Stimulated activated CD4-positive, alpha-beta T cell treated with anti-CD3 and anti-CD28 coated beads, Interleukin-4, amount 100 ng/mL, for 4 hours (primary cell): ENCODE measurements around the gene HTR4.

Source experiments
- DNase-seq, 2 experiments: peaks; one replicate each; pipeline ENCODE4 v3.0.0-alpha.2; 2020

The HTR4 gene

DNA sequence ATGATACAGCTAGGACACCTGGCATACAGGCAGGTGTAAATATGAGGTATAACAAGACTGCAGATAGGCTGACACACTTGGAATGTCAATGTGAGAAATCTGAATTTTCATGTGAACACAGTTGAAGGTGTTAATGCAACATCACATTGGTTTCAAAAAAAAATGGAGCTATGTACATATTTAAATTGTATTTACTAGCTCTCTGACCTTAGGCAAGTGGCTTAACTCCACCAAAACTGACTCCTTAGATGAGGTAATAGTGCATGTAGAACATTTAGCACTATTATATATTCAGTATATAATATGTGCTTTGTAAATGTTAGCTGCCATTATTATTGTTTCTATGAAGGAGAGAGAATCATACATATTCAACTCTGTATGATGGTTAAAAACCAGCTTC lies 48.0 kb downstream of the HTR4 start:
- no peak for DNase-seq

DNA sequence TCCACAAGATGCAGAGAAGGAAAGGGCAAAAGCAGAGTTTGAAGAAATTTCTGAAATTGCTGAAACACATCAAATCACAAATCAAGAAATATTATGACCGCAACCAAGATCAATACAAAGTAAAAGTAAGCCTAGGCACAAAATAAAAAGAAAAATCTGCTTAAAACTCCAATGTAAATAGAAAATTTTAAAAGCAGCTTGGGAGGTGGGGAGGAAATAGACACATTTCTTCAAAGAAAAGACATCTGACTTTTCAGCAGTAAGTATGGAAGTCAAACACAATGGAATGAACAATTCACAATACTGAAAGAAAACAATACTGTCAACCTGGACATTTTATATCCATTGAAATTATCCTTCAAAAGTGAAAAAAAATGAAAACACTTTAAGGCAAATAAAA lies 55.1 kb downstream of the HTR4 start:
- no peak for DNase-seq

DNA sequence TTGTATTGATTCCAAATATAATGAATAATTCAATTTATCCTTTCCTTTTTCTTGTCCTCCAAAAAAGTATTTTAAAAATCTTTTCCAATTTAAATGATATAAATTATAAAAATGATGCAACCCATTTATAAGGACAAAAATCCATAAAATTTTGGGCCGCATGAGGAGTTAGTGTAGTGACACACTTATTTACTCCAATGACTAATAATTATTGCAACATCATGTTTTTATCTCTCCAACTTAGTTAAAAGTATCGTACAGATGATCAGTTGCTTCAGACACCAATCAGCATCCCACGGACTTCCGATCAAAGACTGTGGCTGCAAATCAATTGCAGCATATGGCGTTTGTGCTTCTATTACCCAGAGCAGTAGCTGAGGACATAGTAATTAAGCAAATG lies 58.6 kb downstream of the HTR4 start:
- DNase-seq, result no peak

DNA sequence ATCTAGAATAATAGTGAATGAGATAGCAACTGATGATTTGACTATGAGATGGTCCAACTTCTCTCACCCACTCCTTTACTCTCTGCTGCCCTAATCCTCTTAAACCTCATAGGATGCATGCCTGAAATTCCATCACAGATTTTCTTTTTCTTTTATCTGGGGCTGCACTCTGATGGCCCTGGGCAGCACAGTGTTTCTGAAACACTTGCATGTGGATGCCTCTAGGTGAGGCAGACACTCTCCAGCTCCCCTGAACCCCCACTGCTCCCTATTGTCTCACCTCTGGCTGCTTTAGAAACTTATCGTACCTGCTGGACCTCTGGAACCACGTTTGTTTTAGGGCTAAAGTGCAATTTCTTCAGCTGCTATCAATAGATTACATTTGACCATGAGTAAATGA lies 67.5 kb downstream of the HTR4 start:
- no peak for DNase-seq

DNA sequence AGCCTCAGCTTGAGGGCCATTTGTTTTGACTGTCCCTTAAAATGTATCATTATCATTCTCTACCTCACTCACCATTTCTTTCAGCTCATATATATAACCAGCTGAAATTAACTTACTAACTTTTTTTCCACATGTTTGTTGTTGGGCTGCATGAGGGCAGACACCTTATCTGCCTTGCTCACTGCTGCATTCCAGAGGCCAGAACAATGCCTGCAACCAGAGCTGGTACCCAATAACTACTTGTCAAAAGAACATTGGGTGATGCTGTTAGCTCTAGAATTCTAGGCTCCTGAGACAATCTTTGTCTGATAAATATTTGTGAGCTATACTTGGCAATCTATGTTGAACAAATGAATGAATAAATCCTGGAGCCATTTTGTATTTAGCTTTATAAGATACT lies 68.3 kb downstream of the HTR4 start:
- no peak for DNase-seq

DNA sequence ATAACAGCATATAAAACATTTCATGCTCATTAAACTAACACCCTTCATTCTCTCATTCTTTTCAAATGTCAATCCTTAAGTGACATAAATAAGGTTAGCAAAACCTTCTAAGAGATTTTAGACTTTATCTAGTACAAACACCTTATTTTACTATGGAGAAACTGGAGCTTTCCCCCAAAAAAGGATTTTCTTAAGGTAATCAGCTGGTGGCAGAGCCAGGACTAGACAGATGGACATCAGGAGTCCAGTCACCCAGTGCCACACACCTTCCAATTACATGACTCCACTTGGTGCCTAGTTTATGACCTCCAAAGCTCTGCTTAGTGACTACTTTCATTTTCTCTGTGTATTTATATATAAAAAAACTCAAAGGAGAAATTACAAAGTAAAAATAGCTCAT lies 70.2 kb downstream of the HTR4 start:
- no peak for DNase-seq

DNA sequence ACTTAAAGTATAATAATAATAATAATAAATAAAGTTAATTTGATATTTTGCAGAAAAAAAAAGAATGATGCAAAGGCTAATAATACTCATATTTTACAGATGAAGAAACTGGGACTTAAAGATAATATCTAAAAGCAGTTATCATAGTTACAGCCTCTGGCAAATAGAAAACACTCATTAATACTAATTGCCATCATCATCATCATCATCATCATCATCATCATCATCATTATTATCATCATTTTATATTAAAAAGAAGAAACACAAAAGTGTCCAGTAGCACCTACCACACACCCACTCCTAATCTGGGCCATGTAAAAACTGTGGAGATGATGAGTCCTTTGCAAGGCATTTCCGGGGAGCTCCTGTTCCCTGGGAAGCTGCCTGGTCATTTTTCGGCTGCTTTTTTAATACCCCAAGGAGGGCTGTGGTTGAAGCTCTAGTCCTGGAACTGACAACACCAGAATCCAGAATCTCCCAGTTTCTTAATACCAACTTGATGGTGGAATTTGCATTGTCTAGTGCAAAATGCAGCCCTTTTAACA lies 70.8 kb downstream of the HTR4 start:
- DNase-seq, result no peak

DNA sequence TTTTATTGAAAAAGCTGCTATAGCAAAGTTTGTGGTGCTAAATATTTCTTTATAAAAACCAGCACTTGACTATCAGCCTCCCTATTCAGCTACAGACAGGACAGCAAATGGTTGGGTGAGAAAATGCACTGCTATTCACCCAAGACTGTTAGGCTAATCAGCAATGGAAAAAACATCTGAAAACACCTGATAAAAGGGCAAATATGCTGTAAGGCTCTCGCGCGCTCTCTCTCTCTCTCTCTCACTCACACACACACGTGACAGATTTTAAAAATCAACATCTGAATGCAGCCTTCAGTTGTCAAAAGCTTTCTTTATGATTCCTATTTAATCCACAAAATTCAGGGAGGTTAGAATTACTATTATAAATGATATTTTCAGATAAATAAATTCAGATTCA lies 80.2 kb downstream of the HTR4 start:
- no peak for DNase-seq

DNA sequence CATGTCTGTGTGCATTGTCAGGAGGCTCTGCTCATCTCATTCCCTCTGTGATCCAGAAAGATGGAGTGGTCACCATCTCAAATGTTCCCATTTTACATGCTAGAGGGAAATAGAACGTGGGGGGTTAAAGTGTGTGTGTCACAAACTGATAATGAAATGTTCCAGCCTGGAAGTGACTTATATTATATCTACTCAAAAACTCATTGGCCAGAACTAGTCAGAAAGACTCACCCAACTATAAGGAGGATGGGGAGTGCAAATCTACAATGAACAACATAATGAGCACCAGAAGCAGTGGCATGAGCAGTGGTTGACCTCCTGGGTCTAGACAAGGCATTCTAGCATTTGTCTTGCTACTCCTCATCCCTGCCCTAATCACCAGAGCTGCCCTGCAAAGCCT lies 81.0 kb downstream of the HTR4 start:
- no peak for DNase-seq

DNA sequence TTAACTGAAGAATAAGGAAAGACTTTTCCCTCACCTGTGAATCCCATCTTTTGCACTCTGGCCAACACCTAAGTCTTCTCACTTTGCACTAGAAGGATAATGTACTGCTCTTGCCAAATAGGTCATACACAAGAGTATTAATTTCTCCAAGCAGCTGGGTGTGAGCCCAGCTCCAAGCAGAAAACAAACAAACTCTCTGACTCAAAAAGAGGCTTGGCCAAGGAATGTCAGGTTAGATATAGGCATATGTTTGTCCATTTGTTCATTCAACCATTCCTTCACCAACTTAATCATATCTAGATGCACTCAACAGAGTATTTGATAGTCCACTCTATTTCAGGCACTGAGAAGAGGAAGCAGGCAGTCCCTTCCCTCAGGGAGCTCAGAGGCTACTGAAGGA lies 84.4 kb downstream of the HTR4 start:
- DNase-seq, result no peak

DNA sequence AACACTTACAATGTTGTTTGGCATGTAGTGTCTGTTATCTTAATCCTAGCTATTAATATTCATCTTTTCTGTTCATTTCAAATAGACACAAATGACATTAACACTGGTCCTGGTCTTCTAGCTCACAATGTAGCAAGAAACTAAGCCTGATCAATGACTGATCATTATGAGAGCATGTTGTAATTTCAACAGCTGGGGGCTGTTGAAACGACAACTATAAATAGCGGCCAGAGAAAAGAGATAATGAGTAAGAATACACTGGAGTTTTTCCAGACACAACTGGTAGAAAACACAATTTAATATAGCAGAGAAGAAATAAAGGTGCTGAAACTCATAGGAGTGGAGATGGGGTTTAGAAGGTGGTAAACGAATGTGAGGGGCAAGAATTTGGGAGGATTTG lies 89.2 kb downstream of the HTR4 start:
- DNase-seq, result no peak

DNA sequence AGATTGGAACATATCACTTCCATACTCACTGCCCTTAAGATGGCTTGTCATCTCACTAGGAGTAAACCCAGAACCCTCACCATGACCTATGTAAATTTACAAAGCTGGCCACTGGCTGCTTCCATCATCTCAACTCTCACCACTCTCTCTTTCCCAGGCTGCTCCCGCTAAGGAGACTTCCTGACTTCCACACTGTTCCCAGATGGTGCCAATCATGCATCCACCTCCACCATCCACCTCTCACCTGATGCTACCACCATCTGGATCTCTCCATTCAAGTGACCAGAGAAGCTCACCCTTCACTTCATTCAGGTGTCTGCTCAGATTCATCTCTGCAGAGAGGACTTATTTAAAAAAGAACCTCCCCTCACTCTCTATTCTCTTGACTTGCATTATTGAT lies 91.3 kb downstream of the HTR4 start:
- no peak for DNase-seq

DNA sequence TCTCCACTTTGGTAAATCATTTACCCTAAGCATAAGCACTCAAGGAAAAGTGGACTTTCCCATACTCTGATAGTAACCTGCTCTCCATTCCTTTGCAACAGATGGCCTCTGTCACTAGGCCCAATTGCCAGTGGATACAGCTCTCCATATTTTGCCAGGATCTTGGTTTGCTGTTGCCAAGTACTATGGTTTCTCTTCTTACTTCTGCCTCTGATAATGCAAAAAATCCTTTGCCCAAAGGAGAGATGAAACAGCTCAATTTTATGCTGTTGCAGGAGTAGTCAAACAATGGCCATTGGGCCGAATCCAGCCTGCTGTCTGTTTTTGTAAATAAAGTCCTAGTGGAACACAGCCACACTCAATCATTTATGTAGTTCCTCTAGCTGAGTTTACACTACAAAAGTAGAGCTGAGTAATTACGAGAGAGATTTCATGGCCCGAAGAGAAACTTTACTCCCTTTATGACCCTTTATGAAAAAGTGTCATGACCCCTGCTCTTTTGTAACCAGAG lies 92.5 kb downstream of the HTR4 start:
- DNase-seq, result no peak

DNA sequence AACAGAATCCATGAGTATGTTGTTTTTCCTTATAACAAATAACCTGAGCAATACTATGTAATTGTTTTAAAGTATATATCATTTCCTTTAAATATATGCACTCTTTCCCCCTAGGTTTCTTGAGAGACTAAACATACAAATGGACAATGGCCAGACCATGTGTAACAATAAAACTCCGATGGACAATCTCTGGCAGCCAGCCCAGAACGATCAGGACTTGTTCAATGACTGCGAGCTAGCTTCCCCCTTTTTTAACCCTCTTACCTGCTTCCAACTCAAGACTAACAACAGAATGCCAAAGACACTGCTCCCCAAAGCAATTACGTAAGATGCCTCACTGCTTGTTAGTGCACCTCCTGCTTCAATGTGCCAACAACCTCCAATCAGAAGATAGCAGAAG lies 94.9 kb downstream of the HTR4 start:
- DNase-seq, result no peak

DNA sequence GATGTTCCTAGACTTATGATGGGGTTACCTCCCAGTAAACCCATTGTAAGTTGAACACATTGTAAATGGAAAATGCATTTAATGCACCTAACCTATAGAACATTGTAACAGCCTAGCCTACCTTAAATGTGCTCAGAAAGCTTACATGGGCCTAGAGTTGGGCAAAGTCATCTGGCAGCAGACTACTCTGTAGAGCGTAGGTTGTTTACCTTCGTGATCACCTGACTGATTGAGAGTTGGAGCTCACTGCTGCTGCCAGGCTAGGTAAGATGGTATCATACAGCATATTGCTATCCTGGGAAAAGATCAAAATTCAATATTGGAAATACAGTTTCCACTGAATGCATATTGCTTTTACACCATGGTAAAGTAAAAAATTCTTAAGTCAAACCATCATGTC lies 95.4 kb downstream of the HTR4 start:
- DNase-seq, result no peak

DNA sequence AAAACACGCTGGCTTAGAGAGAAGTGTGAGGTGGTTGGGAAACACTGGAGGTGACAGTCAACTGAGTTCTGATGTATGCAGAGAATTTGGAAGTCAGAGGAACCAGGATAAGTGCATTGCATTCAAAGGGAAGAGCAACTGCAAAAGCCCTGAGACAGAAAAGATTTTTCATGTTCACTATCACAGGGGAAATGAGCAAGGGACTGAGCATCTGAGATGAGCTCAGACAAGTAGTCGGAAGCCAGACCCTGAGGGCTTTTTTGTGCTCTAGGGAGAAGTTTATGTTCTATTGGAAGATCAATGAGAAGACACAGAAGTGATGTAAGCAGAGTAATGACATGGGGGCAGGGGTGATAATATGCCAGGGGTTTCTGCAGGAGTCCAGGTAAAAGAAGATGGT lies 97.5 kb downstream of the HTR4 start:
- no peak for DNase-seq

DNA sequence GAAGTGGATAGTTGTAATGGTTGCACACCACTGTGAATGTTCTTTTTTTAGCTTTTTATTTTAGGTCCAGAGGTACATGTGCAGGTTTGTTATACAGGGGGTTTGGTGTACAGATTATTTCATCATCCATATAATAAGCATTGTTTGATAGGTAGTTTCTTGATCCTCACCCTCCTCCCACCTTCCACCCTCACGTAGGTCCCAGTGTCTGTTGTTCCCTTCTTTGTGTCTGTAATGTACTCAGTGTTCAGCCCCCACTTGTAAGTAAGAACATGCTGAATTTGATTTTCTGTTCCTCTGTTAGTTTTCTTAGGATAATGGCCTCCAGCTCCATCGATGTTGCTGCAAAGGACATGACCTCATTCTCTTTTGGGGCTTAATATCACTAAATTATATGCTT lies 99.7 kb downstream of the HTR4 start:
- DNase-seq, result no peak

DNA sequence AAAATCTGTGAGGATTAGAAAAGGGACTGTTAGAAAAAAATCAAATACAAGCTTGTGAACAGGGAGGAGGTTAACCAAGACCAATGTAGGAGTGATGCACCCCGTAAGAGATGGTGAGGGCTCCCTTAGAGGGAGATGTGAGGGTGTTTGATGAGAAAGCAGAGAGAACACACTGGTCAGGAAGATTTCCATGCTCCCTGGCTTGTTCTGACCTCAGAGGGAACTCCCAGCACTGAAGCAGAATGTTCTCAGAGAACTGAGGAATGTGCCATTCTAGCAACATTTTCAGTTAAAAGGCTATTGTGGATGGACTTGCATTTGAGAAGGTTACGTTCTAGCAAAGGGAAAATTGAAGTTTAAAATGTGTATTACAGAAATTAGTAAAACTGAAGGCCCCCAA lies 110.6 kb downstream of the HTR4 start:
- DNase-seq, result no peak

DNA sequence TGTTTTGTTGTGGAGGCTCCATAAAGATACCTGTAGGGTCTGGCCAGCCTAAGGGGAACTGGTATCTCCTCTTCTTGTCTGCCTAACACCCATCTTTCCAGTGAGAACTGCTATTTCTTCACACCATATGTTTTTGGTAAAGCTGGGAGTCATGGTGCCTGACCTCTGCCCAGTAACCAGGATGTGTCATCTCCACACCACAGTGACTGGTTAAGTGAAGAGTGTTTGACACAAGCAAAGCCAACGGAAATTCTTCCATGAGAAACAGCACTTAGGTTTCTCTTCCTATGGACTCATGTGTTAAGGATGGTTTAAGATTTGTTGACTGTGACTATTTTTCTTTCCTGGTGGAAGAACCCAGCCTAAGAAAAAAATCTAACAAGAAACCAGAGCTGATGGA lies 111.5 kb downstream of the HTR4 start:
- no peak for DNase-seq

DNA sequence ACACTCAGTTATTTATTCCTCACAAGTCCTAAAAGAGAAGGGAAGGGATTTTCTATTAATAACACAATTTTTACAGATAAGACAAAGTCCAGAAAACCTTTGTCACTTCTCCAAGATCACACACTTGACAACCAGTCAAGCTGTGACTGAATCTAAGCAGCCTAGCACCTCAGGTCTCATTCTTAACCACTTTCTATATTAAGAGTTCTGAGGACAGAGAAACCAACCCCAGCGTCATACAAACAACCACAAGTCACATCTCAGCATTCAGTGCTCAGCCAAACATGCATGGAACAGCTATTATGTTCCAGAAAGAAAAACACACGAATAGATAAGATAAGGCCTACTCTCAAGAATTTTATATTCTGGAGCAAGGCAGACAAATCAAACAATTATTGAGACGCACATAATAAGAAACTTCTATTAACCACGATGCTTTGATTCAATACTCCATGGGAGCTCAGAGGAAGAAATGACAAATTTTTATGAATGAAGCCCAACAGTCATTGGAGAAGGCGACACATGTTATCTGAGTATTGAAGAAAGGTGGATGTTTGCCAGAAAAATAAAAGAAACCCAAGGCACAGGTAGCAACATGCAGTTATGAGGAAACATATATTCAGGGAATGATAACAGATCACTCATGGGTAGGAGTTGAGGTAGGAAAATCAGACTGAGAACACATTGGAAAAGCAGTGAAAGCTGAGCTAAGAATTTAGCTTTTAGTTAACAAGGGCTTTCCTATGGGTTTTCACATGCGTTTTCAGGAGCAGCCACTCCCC lies 113.1 kb downstream of the HTR4 start:
- no peak for DNase-seq

DNA sequence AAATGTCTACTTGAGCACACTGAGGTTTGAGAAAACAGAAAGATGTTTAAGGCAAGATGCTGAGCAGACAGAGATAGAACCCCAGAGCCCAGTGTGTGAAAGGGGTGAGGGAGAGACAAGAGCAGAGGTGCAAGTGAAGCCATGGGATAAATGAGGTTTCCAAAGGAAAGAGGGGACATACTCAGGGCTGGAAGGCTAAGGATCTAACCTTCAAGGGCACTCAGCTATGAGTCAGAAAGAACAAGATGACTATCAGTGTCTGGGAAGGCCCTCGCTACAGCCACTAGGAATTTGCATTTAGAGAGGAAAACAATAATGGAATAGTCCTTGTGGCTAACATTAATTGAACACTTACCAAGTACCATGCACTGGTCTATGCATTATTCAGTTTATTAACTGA lies 113.7 kb downstream of the HTR4 start:
- DNase-seq, result no peak

DNA sequence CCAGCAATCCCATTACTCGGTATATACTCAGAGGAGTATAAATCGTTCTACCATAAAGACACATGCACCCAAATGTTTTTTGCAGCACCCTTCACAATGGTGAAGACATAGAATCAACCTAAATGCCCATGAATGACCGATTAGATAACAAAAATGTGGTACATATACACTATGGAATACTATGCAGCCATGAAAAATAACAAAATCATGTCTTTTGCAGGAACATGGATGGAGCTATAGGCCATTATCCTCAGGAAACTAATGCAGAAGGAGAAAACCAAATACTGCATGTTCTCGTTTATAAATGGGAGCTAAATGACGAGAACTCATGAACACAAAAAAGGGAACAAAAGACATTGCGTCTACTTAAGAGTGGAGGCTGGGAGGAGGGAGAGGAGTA lies 114.5 kb downstream of the HTR4 start:
- no peak for DNase-seq

DNA sequence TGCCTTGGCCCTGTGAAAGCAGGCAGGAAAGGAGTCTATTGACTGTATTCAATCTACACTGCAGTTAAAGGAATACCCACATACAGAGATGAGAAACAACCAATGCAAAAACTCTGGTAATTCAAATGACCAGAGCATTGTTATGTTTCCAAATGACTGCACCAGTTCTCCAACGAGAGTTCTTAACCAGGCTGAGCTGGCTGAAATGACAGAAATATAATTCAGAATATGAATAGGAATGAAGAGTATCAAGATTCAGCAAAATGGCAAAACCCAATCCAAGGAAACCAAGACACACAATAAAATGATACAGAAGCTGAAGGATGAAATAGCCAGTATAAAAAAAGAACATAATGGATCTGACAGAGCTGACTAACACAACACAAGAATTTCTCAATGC lies 119.1 kb downstream of the HTR4 start:
- DNase-seq, result no peak

DNA sequence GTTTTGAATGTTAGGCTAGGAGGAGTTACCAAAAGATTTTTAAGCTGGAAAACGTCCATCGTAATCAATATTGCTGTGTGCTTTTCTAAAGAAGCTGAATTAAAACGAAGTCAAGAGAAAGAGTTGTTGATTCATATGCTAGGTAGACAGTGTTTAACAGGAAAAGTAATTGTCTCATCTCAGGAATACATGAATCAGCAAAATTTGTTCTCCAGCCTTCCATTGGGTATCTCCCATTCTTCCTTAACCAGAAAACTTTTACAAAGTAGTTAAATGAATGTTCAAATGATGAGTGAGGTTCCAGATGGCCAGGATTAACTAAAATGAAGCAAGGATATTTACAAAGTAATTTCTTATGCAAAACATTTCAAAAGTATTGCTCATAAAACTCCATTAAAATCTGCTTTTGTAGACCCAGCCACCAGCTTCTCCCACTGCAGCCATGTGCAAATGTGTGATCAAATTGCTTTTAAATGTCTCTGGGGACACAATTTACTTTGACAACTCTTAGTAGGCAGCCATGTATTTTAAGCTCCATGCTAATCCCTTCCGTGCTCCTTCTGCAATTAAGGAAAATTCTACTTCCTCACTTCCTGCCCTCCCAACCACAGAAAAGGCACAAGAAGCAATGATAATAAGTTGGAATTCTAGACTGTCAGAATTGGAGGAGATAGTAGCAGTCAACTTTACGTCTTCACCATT lies 121.2 kb downstream of the HTR4 start:
- no peak for DNase-seq
